MCF 10A (cell line): ENCODE data around the gene TRIM73. TPM values are rescaled to one million over a fixed set of nuclear protein-coding genes. Genes with fewer than 3 reads are reported as not detected.
"Not testable (repeated sequence)": the region's sequence is repeated elsewhere in the genome, so short reads cannot be mapped to it uniquely, and the experiment has no call there.

ENCODE experiments used
- BruUV-seq: library from RNA; stranded (reverse); fragments of 400-500 nt; replicated peaks from 2 replicates; lab custom pipeline; 2021; lab: Mats Ljungman, UMichigan
- CTCF ChIA-PET: fragments of 300-600 bp; sonication (Branson Sonifier 250); formaldehyde crosslinking; extraction: SDS; loops from one replicate; lab custom pipeline; 2021; ENCODE audit warnings: antibody characterized with exemption, inconsistent platforms; lab: Yijun Ruan, JAX
- POLR2A ChIA-PET: fragments of 300-600, 350-650 bp; sonication (Branson Sonifier 250); formaldehyde crosslinking; extraction: SDS; loops from one replicate; lab custom pipeline; 2020; ENCODE audit warnings: antibody characterized with exemption, inconsistent platforms; lab: Yijun Ruan, JAX
- DNase-seq: peaks from one replicate; pipeline ENCODE4 v3.0.0-alpha.2; 2018; ENCODE audit not compliant: unreplicated experiment
- H3K27ac Mint-ChIP-seq: one replicate; pipeline ENCODE4 v1.8.0; 2022; ENCODE audit warnings: mild to moderate bottlenecking, low read depth, mixed read lengths; ENCODE audit not compliant: unreplicated experiment
- H3K27me3 Mint-ChIP-seq: one replicate; pipeline ENCODE4 v1.8.0; 2022; ENCODE audit warnings: mixed read lengths; ENCODE audit not compliant: insufficient read depth, unreplicated experiment
- H3K36me3 Mint-ChIP-seq: one replicate; pipeline ENCODE4 v1.8.0; 2022; ENCODE audit warnings: mild to moderate bottlenecking, moderate library complexity, mixed read lengths; ENCODE audit not compliant: insufficient read depth, unreplicated experiment
- H3K4me1 Mint-ChIP-seq: one replicate; pipeline ENCODE4 v1.8.0; 2022; ENCODE audit warnings: mixed read lengths; ENCODE audit not compliant: insufficient read depth, unreplicated experiment
- H3K4me3 Mint-ChIP-seq: one replicate; pipeline ENCODE4 v1.8.0; 2022; ENCODE audit warnings: mild to moderate bottlenecking, moderate library complexity, mixed read lengths; ENCODE audit not compliant: unreplicated experiment
- H3K9me3 Mint-ChIP-seq: one replicate; pipeline ENCODE4 v1.8.0; 2022; ENCODE audit warnings: mixed read lengths; ENCODE audit not compliant: unreplicated experiment
- intact Hi-C: fragments of 100-400 bp; cut with micrococcal nuclease; formaldehyde crosslinking; loops from 2 replicates; pipeline ENCODE4 v1.14.1; 2022
- total RNA-seq: library from RNA; stranded (reverse); gene quantifications from 2 replicates; pipeline ENCODE4 v1.2.3, GENCODE V29; 2022
- TF ChIP-seq, protein P1 (sequence below): fragments of 200-600 bp; IDR thresholded peaks from one replicate; pipeline ENCODE4 v1.8.0; 2022; ENCODE audit warnings: antibody characterized with exemption, mild to moderate bottlenecking; ENCODE audit not compliant: unreplicated experiment

Gene TRIM73
- total RNA-seq, 1 experiment from 2014 or later = 1.8 TPM

DNA sequence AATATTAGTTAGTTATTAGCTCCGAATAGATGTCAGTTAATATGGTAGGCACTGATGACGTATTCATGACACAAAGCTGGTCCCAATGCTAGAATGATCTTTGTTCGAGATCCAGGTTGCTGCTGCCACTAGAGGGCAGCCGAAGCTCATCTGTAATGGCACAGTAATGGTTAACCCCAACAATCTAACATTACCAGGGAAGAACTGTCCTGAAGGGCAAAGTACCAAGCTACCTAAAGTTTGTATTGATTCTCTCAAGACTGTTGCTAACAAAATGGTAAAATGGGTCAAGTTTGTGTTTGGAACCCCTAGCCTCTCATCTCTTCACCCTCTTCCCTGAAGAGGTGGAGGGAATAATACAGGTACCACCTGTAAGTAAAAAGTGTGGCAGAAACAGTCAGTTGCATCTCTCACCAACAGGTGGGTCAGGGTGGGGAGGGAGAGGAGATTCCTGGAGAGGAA is 57.1 kb downstream of the TRIM73 start:
- POLR2A ChIA-PET = not testable (repeated sequence)

More for the DNA sequence above, 57.1 kb downstream of the TRIM73 start:
- H3K9me3 Mint-ChIP-seq, H3K4me3 Mint-ChIP-seq, H3K4me1 Mint-ChIP-seq, intact Hi-C loops, BruUV-seq, H3K27me3 Mint-ChIP-seq, H3K27ac Mint-ChIP-seq, DNase-seq: not testable (repeated sequence)
- CTCF ChIA-PET = interaction anchor here (1.4 kb wide), 1 partner anchor 310 kb away, joined by 4 read pairs; no protein-coding TSS in a partner anchor
- TF ChIP-seq, protein P1, sequence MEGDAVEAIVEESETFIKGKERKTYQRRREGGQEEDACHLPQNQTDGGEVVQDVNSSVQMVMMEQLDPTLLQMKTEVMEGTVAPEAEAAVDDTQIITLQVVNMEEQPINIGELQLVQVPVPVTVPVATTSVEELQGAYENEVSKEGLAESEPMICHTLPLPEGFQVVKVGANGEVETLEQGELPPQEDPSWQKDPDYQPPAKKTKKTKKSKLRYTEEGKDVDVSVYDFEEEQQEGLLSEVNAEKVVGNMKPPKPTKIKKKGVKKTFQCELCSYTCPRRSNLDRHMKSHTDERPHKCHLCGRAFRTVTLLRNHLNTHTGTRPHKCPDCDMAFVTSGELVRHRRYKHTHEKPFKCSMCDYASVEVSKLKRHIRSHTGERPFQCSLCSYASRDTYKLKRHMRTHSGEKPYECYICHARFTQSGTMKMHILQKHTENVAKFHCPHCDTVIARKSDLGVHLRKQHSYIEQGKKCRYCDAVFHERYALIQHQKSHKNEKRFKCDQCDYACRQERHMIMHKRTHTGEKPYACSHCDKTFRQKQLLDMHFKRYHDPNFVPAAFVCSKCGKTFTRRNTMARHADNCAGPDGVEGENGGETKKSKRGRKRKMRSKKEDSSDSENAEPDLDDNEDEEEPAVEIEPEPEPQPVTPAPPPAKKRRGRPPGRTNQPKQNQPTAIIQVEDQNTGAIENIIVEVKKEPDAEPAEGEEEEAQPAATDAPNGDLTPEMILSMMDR = peak; percentile 34
- H3K36me3 Mint-ChIP-seq = peaks cover 12% of the 10 kb centered on the region

Other genes with a start within 250 kb of the TRIM73 start
- 41.5 and 42.3 TPM in 2 replicates for gene POM121C, start 90.7 kb downstream of the TRIM73 start, total RNA-seq
- 0.12 and 0.16 TPM in 2 replicates for gene SPDYE5, start 96.7 kb downstream of the TRIM73 start, total RNA-seq